Heart left ventricle (tissue), 13 donors: ENCODE data around the gene SLC17A2.

Experiments used
- CTCF ChIP-seq, 12 donors: fragments of 200-600 bp; sonication (generic) in 4 of 12; IDR thresholded peaks; one replicate each; pipeline versions ENCODE4 v1.5.0 to v1.8.0; 2018 to 2022; ENCODE audit warnings: antibody characterized with exemption in 12 of 12, mild to moderate bottlenecking in 5 of 12
- POLR2A ChIP-seq, 2 donors: fragments of 450-650 bp; IDR thresholded peaks; one replicate each; pipeline ENCODE4 v1.6.1; 2017; ENCODE audit warnings: antibody characterized with exemption in 2 of 2, mild to moderate bottlenecking in 2 of 2, moderate library complexity in 2 of 2
- donor health status: ischemic (EF 13 %, LVEDD 7.1; RV severe dilation, severe dysfunction).
- donor health status: DM: no; HTN: yes; CAD: no.
- donor health status: DM: no; HTN: no; CAD: no.
- donor health status: ischemic (EF 25% LVEDD 6.9; RV normal size, moderate dysfunction).
- donor health status: ischemic (EF 25% LVEDD 5.7; RV mildly dilated, moderate dysfunction).
- donor health status: ischemic (EF 35%, LVEDD 5.7; RV mildly dilated, moderate dysfunction).
- donor health status: nonischemic (EF 11% LVEDD 7.7; RV severe dilation, severe dysfunction).
- donor health status: DM: yes; HTN: yes; CAD: no.
- donor health status: PGD.
- donor health status: ischemic (EF 29% LVEDD 5.4; RV normal size, mild dysfunction).
- donor health status: nonischemic (EF 23%, LVEDD 6.1; RV moderate dilation, normal function).

- TF ChIP-seq CTCF (IDR thresholded peaks at IDR 0.05) (no peak), POLR2A (IDR thresholded peaks at IDR 0.05) (no peak)
These were observed 57.7 kb downstream of the SLC17A2 start for GRCh38 chr6:25872814-25873213.
